Ishikawa (cell line): Measurements from ENCODE around the gene RAET1G.
A peak's percentile ranks its signal among the peaks of the same experiment; 100 is the strongest.

Experiments
- CEBPB ChIP-seq: IDR thresholded peaks from 2 replicates; pipeline ENCODE4 v1.6.1; 2012
- CREB1 ChIP-seq: IDR thresholded peaks from 2 replicates; pipeline ENCODE4 v1.6.1; 2012; ENCODE audit warnings: low read depth
- EGR1 ChIP-seq: IDR thresholded peaks from 2 replicates; pipeline ENCODE4 v1.6.1; 2012
- EP300 ChIP-seq: IDR thresholded peaks from 2 replicates; pipeline ENCODE4 v1.6.1; 2012; ENCODE audit warnings: borderline replicate concordance
- FOXM1 ChIP-seq: IDR thresholded peaks from 2 replicates; pipeline ENCODE4 v1.6.1; 2012; ENCODE audit warnings: low read depth, borderline replicate concordance
- NFIC ChIP-seq: IDR thresholded peaks from 2 replicates; pipeline ENCODE4 v1.6.1; 2012
- RAD21 ChIP-seq: IDR thresholded peaks from 2 replicates; pipeline ENCODE4 v1.6.1; 2012; ENCODE audit warnings: low read depth
- TAF1 ChIP-seq: IDR thresholded peaks from 2 replicates; pipeline ENCODE4 v1.6.1; 2012; ENCODE audit warnings: low read depth, mild to moderate bottlenecking
- TCF12 ChIP-seq: IDR thresholded peaks from 2 replicates; pipeline ENCODE4 v1.6.1; 2012; ENCODE audit warnings: low read depth
- TEAD4 ChIP-seq: IDR thresholded peaks from 2 replicates; pipeline ENCODE4 v1.6.1; 2012
- YY1 ChIP-seq: IDR thresholded peaks from 2 replicates; pipeline ENCODE4 v1.6.1; 2012; ENCODE audit warnings: low read depth
- ZBTB7A ChIP-seq: IDR thresholded peaks from 2 replicates; pipeline ENCODE4 v1.6.1; 2012; ENCODE audit warnings: low read depth
- TF ChIP-seq, protein P1 (sequence below): IDR thresholded peaks from 2 replicates; pipeline ENCODE4 v1.6.1; 2012
- TF ChIP-seq, protein P2 (sequence below): IDR thresholded peaks from 2 replicates; pipeline ENCODE4 v1.6.1; 2012
- TF ChIP-seq, protein P3 (sequence below): IDR thresholded peaks from 2 replicates; pipeline ENCODE4 v1.6.1; 2012; ENCODE audit warnings: low read depth, mild to moderate bottlenecking

RAET1G gene

DNA sequence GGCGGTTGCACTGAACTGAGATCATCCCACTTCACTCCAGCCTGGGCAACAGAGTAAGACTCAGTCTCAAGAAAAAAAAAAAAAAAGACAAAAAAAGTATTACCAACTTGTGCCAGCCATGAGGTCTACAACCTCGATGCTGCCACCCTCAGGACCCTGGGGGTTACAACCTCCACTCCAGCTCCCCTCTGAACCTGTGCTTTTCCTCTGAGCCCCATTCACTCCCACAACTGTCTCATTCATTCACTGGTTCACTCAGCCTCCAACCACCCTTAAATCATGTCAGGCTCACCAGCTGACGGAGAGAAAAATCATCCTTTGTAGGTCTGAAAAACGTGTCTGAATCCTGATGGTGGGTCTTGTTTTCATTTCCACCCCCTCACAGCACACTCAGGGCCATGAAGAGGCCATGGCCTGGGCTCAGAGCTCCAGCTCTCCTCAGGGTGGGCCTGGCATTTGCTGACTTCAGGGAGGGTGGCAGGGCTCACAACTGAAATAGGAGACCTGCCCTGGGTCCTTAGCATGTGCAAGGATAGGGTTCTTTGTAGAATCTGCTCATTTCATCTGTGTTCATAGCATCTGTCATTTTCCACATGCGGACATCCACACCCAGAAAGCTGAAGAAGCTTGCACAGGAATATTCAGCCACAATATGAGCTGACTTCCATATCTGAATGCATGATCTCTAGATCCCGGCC, 39.0 kb upstream of the RAET1G start:
- peak; percentile 44 for TF ChIP-seq RAD21
- TF ChIP-seq, protein P1, sequence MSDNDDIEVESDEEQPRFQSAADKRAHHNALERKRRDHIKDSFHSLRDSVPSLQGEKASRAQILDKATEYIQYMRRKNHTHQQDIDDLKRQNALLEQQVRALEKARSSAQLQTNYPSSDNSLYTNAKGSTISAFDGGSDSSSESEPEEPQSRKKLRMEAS, result no peak
- TF ChIP-seq YY1, result no peak
- TF ChIP-seq NFIC, result no peak

DNA sequence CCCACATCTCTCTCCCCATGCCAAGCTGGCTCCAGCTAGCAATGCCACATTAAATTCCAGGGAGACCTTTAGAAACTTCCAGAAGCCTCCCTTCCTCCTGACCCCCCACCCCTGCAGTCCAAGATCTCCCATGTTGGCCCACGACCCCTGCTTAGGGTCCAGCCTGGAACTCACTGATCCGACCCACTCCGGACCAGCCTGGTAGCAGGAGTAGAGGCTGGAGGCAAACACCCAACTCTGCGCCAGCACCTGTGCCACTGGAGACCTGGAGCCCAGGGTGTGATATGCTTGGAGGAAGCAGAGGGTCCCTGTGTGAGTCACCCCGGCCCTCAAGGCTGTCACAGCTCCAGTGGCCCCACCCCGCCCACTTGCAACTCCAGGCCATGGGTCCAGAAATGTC, 37.6 kb upstream of the RAET1G start:
- TF ChIP-seq FOXM1 (no peak), ZBTB7A (no peak), EGR1 (no peak), CREB1 (no peak), YY1 (no peak), TEAD4 (no peak), NFIC (no peak), EP300 (no peak)
- TF ChIP-seq, protein P2, sequence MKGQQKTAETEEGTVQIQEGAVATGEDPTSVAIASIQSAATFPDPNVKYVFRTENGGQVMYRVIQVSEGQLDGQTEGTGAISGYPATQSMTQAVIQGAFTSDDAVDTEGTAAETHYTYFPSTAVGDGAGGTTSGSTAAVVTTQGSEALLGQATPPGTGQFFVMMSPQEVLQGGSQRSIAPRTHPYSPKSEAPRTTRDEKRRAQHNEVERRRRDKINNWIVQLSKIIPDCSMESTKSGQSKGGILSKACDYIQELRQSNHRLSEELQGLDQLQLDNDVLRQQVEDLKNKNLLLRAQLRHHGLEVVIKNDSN, result no peak

DNA sequence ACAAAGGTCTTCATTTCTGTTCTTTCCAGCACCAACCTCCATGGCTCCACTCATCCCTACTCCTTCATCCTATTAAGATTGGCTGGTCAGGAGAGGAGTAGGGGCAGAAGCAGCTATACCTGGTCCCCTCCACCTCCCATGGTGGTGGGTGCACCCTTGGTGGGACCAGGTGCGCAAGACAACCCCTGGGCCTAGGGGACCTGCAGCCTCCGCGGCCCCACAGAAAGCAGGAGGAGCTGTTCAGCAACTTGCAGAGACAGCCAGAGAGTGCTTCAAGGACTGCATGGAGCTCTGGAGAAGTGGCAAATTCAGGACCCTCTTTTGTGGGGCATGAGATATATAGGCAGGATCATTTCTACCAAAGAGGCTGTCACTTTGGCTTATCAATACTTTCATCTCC, 28.7 kb upstream of the RAET1G start:
- TF ChIP-seq CREB1 (no peak), EGR1 (no peak)
- TF ChIP-seq, protein P1, result no peak

DNA sequence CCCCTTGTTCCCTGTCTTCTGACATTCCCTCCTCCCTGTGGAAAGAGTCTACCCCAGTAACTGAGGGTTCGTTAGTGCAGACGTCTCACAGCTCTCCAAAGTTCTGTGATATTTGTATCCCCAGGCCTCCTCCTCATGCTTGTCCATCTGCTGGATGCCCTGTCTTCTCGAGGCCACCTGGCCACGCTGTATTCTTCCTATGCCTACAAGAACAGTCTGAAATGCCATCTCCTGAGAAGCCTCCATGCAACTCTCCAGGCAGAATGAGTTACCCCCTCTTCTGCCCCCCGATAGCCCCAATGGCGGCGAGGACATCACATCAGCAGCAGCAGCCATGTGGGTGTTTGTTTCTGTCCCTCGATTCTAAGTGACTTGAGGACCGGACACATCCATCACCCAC, 28.2 kb upstream of the RAET1G start:
- TF ChIP-seq YY1, result no peak
- no peak for TF ChIP-seq EGR1
- TF ChIP-seq CEBPB, result no peak
- TF ChIP-seq CREB1, result no peak
- TF ChIP-seq RAD21, result no peak
- no peak for TF ChIP-seq TAF1
- no peak for TF ChIP-seq EP300
- no peak for TF ChIP-seq ZBTB7A

DNA sequence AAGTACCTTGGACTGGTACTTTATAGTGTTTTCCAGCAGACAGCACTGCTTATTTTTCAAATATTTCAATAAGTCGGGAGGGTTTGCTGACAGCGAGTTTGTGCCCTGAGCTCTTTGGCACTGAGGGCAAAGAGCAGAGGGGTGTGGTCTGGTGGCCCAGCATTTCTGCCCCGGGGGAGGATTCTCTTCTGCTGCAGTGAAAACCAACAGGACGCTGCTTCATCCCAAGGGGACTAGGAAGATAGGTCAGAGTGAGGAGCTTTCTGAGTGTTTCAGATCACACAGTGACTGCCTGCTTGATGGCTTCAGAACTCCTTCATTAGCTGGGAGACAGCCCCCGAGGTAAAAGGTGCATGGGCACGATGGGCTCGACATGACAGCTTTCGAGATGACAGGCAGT, 27.5 kb upstream of the RAET1G start:
- TF ChIP-seq CREB1, result no peak
- no peak for TF ChIP-seq YY1
- no peak for TF ChIP-seq TCF12
- TF ChIP-seq EP300, result no peak
- TF ChIP-seq NFIC, result no peak
- no peak for TF ChIP-seq FOXM1
- no peak for TF ChIP-seq ZBTB7A
- TF ChIP-seq, protein P1, result no peak
- TF ChIP-seq CEBPB, result no peak
- no peak for TF ChIP-seq TAF1
- TF ChIP-seq, protein P2, result no peak
- TF ChIP-seq, protein P3, sequence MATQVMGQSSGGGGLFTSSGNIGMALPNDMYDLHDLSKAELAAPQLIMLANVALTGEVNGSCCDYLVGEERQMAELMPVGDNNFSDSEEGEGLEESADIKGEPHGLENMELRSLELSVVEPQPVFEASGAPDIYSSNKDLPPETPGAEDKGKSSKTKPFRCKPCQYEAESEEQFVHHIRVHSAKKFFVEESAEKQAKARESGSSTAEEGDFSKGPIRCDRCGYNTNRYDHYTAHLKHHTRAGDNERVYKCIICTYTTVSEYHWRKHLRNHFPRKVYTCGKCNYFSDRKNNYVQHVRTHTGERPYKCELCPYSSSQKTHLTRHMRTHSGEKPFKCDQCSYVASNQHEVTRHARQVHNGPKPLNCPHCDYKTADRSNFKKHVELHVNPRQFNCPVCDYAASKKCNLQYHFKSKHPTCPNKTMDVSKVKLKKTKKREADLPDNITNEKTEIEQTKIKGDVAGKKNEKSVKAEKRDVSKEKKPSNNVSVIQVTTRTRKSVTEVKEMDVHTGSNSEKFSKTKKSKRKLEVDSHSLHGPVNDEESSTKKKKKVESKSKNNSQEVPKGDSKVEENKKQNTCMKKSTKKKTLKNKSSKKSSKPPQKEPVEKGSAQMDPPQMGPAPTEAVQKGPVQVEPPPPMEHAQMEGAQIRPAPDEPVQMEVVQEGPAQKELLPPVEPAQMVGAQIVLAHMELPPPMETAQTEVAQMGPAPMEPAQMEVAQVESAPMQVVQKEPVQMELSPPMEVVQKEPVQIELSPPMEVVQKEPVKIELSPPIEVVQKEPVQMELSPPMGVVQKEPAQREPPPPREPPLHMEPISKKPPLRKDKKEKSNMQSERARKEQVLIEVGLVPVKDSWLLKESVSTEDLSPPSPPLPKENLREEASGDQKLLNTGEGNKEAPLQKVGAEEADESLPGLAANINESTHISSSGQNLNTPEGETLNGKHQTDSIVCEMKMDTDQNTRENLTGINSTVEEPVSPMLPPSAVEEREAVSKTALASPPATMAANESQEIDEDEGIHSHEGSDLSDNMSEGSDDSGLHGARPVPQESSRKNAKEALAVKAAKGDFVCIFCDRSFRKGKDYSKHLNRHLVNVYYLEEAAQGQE, result no peak
- TF ChIP-seq RAD21, result no peak
- no peak for TF ChIP-seq TEAD4
- no peak for TF ChIP-seq EGR1

DNA sequence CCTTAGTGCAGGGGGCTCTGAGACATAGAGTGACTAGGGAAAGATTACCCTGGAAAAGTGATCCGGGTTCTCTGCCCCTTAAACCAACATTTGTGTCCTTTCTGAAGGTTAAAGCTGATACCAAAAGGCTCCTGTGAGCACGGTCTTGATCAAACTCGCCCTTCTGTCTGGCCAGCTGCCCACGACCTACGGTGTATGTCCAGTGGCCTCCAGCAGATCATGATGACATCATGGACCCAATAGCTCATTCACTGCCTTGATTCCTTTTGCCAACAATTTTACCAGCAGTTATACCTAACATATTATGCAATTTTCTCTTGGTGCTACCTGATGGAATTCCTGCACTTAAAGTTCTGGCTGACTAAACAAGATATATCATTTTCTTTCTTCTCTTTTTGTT, 25.7 kb upstream of the RAET1G start:
- no peak for TF ChIP-seq RAD21
- TF ChIP-seq, protein P2, result no peak
- no peak for TF ChIP-seq EP300
- TF ChIP-seq TCF12, result no peak
- TF ChIP-seq, protein P1, result no peak
- TF ChIP-seq EGR1, result no peak
- TF ChIP-seq CEBPB, result no peak
- TF ChIP-seq, protein P3, result no peak
- TF ChIP-seq NFIC, result no peak
- no peak for TF ChIP-seq TAF1
- no peak for TF ChIP-seq ZBTB7A
- no peak for TF ChIP-seq YY1
- TF ChIP-seq TEAD4, result no peak
- TF ChIP-seq CREB1, result no peak
- TF ChIP-seq FOXM1, result no peak
